Motor neuron (in vitro differentiated cells): ENCODE measurements around the gene SCRT2. TPM values are rescaled to one million over a fixed set of nuclear protein-coding genes. Genes with fewer than 3 reads are reported as not detected.
A peak's percentile ranks its signal among the peaks of the same experiment; 100 is the strongest.

Source experiments
- ATAC-seq, 8 experiments: fragments of 200-7000 bp; cut with Tn5 transposase; replicated peaks in 6 of 8; 2 replicates each; pipeline ENCODE4 v1.8.0; 2021; ENCODE audit warnings: mild to moderate bottlenecking in 8 of 8, moderate library complexity in 8 of 8
- H3K27ac ChIP-seq, 2 donors: fragments of 250-450 bp; sonication (Bioruptor Pico); 2 replicates each; pipeline ENCODE4 v1.9.0; 2021; ENCODE audit warnings: antibody characterized with exemption in 2 of 2, mild to moderate bottlenecking in 2 of 2, moderate library complexity in 1 of 2
- H3K4me1 ChIP-seq, 2 donors: fragments of 250-450 bp; sonication (Bioruptor Pico); replicated peaks in 1 of 2; 2 replicates each; pipeline ENCODE4 v1.6.1; 2021; ENCODE audit warnings: antibody characterized with exemption in 2 of 2, mild to moderate bottlenecking in 2 of 2, moderate library complexity in 1 of 2
- H3K4me3 ChIP-seq, 5 donors: fragments of 250-450 bp; sonication (Bioruptor Pico); 2 replicates each; pipeline ENCODE4 v1.9.0; 2021; ENCODE audit warnings: antibody characterized with exemption in 5 of 5, mild to moderate bottlenecking in 5 of 5, moderate library complexity in 4 of 5
- WGBS, 10 experiments: fragments of 450-650 bp; shearing (Covaris generic); methylation state at CpG; one replicate each; pipeline ENCODE4 v1.0.0; 2022; 5-methylcytosine and 5-hydroxymethylcytosine counted together
- in situ Hi-C, 9 experiments: fragments of 400-800 bp; cut with MboI; loops; one replicate each; pipeline ENCODE4 v1.15.0; 2021; ENCODE audit warnings: low sequenced_read_pairs in 9 of 9, low pct_unique_long_range_greater_than_20kb in 2 of 9; ENCODE audit not compliant: unreplicated experiment in 9 of 9
- total RNA-seq, 8 experiments: library from RNA; unstranded; fragments of 300-600 nt; gene quantifications; 2 replicates each; pipeline versions ENCODE4 v1.2.3 to v1.2.4, GENCODE V29; 2022

SCRT2 gene
- total RNA-seq, 8 experiments from 2014 or later, result 0.29 to 11.0 (median 4.2) TPM; not detected in 1

GRCh38 chr20:677957-678356 is 2.4 kb upstream of the SCRT2 start:
- Histone ChIP-seq H3K4me1 (peaks cover 14 to 16% of the 10 kb centered on the region in 2 donors), H3K27ac (no peak overlapping the region), H3K4me3 (no peak overlapping the region)
- in situ Hi-C loops, result no loop called here
- WGBS, 10 experiments, result 30 to 92% (median 80%) methylated on average over 1 to 4 of the region's 5 CpGs; no CpG with 5 or more reads in 4 of the 10 experiments
- no peak for ATAC-seq

- Histone ChIP-seq H3K4me1 (peaks cover 19 to 24% of the 10 kb centered on the region in 2 donors), H3K27ac (peak overlapping the region; percentile 91 to 96), H3K4me3 (peak overlapping the region; percentile 45 to 88 (median 66))
- in situ Hi-C loops, result no loop called here
- peak in 4 of 8 experiments; percentile 0 to 28 (median 6) for ATAC-seq
- WGBS, 10 experiments, result 0 to 60% (median 43%) methylated on average over 1 of the region's 3 CpGs; no CpG with 5 or more reads in 7 of the 10 experiments
These were observed 1.4 kb upstream of the SCRT2 start for GRCh38 chr20:676967-677366.

GRCh38 chr20:676315-676937 is 824 bp upstream of the SCRT2 start:
- peak in 5 of 8 experiments; percentile 43 to 56 (median 53) for ATAC-seq
- H3K4me1 ChIP-seq, result peaks cover 24 to 29% of the 10 kb centered on the region in 2 donors
- H3K4me3 ChIP-seq, result peak overlapping the region; percentile 45 to 88 (median 66)
- in situ Hi-C loops, result no loop called here
- H3K27ac ChIP-seq, result peak overlapping the region; percentile 91 to 96
- WGBS, 10 experiments, result 0 to 6% (median 3%) methylated on average over 2 to 6 of the region's 24 CpGs; no CpG with 5 or more reads in 4 of the 10 experiments

GRCh38 chr20:675033-675452 is 559 bp downstream of the SCRT2 start:
- WGBS, 10 experiments, result 0 to 39% (median 6%) methylated on average over 1 to 7 of the region's 25 CpGs; no CpG with 5 or more reads in 5 of the 10 experiments
- peak in 4 of 8 experiments; percentile 7 to 29 (median 22) for ATAC-seq
- peak overlapping the region; percentile 65 to 96 for H3K27ac ChIP-seq
- in situ Hi-C loops, result no loop called here
- peaks cover 31 to 33% of the 10 kb centered on the region in 2 donors for H3K4me1 ChIP-seq
- peak overlapping the region; percentile 45 to 88 (median 66) for H3K4me3 ChIP-seq

GRCh38 chr20:673603-674001 is 2.0 kb downstream of the SCRT2 start:
- in situ Hi-C loops, result no loop called here
- ATAC-seq, result no peak
- WGBS, 10 experiments, result 0 to 100% (median 20%) methylated on average over 1 to 3 of the region's 3 CpGs; no CpG with 5 or more reads in 4 of the 10 experiments
- H3K4me1 ChIP-seq, result peaks cover 31 to 36% of the 10 kb centered on the region in 2 donors
- H3K4me3 ChIP-seq, result peak overlapping the region; percentile 45 to 88 (median 66)
- H3K27ac ChIP-seq, result peak overlapping the region in 1 of 2 donors; percentile 96

GRCh38 chr20:672963-673602 is 2.5 kb downstream of the SCRT2 start:
- peak in 3 of 8 experiments; percentile 1 to 2 (median 2) for ATAC-seq
- H3K4me3 ChIP-seq, result peak overlapping the region; percentile 45 to 88 (median 66)
- 0 to 100% (median 46%) methylated on average over 1 to 3 of the region's 7 CpGs; no CpG with 5 or more reads in 5 of the 10 experiments for WGBS, 10 experiments
- in situ Hi-C loops, result no loop called here
- peak overlapping the region; percentile 69 to 74 for H3K27ac ChIP-seq
- peaks cover 31 to 36% of the 10 kb centered on the region in 2 donors for H3K4me1 ChIP-seq

- peak overlapping the region in 1 of 2 donors; percentile 47 for H3K27ac ChIP-seq
- peak overlapping the region in 2 of 5 donors; percentile 31 to 66 for H3K4me3 ChIP-seq
- H3K4me1 ChIP-seq, result peaks cover 25 to 35% of the 10 kb centered on the region in 2 donors
- in situ Hi-C loops, result no loop called here
- no peak for ATAC-seq
- 5 to 100% (median 73%) methylated on average over 1 to 8 of the region's 9 CpGs; no CpG with 5 or more reads in 4 of the 10 experiments for WGBS, 10 experiments
These were observed 4.2 kb downstream of the SCRT2 start for GRCh38 chr20:671252-672030.

- Histone ChIP-seq H3K27ac (no peak overlapping the region), H3K4me1 (peaks cover 25 to 40% of the 10 kb centered on the region in 2 donors), H3K4me3 (no peak overlapping the region)
- 0 to 100% (median 80%) methylated on average over 1 to 4 of the region's 7 CpGs; no CpG with 5 or more reads in 6 of the 10 experiments for WGBS, 10 experiments
- in situ Hi-C loops, result no loop called here
- no peak for ATAC-seq
These were observed 6.0 kb downstream of the SCRT2 start for GRCh38 chr20:669573-669972.

GRCh38 chr20:668638-669037 is 7.0 kb downstream of the SCRT2 start:
- H3K4me1 ChIP-seq, result peaks cover 23 to 38% of the 10 kb centered on the region in 2 donors
- ATAC-seq, result no peak
- WGBS, 10 experiments, result 0 to 100% (median 55%) methylated on average over 1 to 3 of the region's 3 CpGs; no CpG with 5 or more reads in 4 of the 10 experiments

GRCh38 chr20:668050-668449 is 7.6 kb downstream of the SCRT2 start:
- Histone ChIP-seq H3K4me3 (no peak overlapping the region), H3K4me1 (peaks cover 17 to 32% of the 10 kb centered on the region in 2 donors), H3K27ac (no peak overlapping the region)
- ATAC-seq, result peak in 1 of 8 experiments; percentile 60
- in situ Hi-C loops, result no loop called here

More at GRCh38 chr20:668638-669037, 7.0 kb downstream of the SCRT2 start:
- H3K27ac ChIP-seq, result no peak overlapping the region
- no peak overlapping the region for H3K4me3 ChIP-seq
- in situ Hi-C loops, result no loop called here

- WGBS, 10 experiments, result 7 to 67% (median 14%) methylated on average over 2 to 7 of the region's 9 CpGs; no CpG with 5 or more reads in 2 of the 10 experiments
- no peak overlapping the region for H3K27ac ChIP-seq
- ATAC-seq, result peak in 4 of 8 experiments; percentile 9 to 74 (median 60)
- in situ Hi-C loops, result no loop called here
- peaks cover 20 to 29% of the 10 kb centered on the region in 2 donors for H3K4me1 ChIP-seq
- H3K4me3 ChIP-seq, result no peak overlapping the region
These were observed 8.1 kb downstream of the SCRT2 start for GRCh38 chr20:667351-668034.

GRCh38 chr20:666877-667276 is 8.7 kb downstream of the SCRT2 start:
- H3K4me1 ChIP-seq, result peaks cover 21 to 29% of the 10 kb centered on the region in 2 donors
- ATAC-seq, result no peak
- in situ Hi-C loops, result no loop called here
- no peak overlapping the region for H3K4me3 ChIP-seq
- no peak overlapping the region for H3K27ac ChIP-seq
- WGBS, 10 experiments, result 33 to 100% (median 65%) methylated on average over 1 to 3 of the region's 4 CpGs; no CpG with 5 or more reads in 4 of the 10 experiments
